Neural cell (in vitro differentiated cells): Measurements from ENCODE around the gene TRAK1. TPM values are rescaled to one million over a fixed set of nuclear protein-coding genes. Genes with fewer than 3 reads are reported as not detected.
A peak's percentile ranks its signal among the peaks of the same experiment; 100 is the strongest.

Experiments used
- H2AFZ ChIP-seq: fragments of 200-600, 300-800 bp; sonication (generic), shearing (Covaris generic); 2 replicates; pipeline ENCODE4 v1.6.0; 2014; ENCODE audit warnings: low read depth, mild to moderate bottlenecking, antibody characterized with exemption, low read length, moderate library complexity
- H3F3A ChIP-seq: fragments of 200-600 bp; shearing (Covaris generic); 2 replicates; pipeline ENCODE4 v1.6.1; 2016; ENCODE audit warnings: mild to moderate bottlenecking, moderate library complexity, mixed read lengths, antibody characterized with exemption, low read length; ENCODE audit not compliant: insufficient read depth, poor library complexity, severe bottlenecking
- H3K27ac ChIP-seq: fragments of 200-600, 300-800 bp; sonication (generic), shearing (Covaris generic); 2 replicates; pipeline ENCODE4 v1.5.1; 2014; ENCODE audit warnings: mild to moderate bottlenecking, low read length, moderate library complexity
- H3K27me3 ChIP-seq: fragments of 300-800, 200-600 bp; sonication (generic), shearing (Covaris generic); 2 replicates; pipeline ENCODE4 v1.6.0; 2014; ENCODE audit warnings: mild to moderate bottlenecking, low read depth, low read length, moderate library complexity; ENCODE audit not compliant: insufficient read depth
- H3K36me3 ChIP-seq: fragments of 300-800, 200-600 bp; sonication (generic), shearing (Covaris generic); 2 replicates; pipeline ENCODE4 v1.5.1; 2014; ENCODE audit warnings: mild to moderate bottlenecking, antibody characterized with exemption, low read length, moderate library complexity; ENCODE audit not compliant: insufficient read depth
- H3K4me2 ChIP-seq: fragments of 300-800, 200-600 bp; sonication (generic), shearing (Covaris generic); 2 replicates; pipeline ENCODE4 v1.6.0; 2014; ENCODE audit warnings: mild to moderate bottlenecking, low read length
- H3K4me3 ChIP-seq: fragments of 300-800, 200-600 bp; sonication (generic), shearing (Covaris generic); 2 replicates; pipeline ENCODE4 v1.5.1; 2014; ENCODE audit warnings: mild to moderate bottlenecking, low read length, moderate library complexity
- H3K79me2 ChIP-seq: fragments of 200-600 bp; shearing (Covaris generic); replicated peaks from 2 replicates; pipeline ENCODE4 v1.6.0; 2014; ENCODE audit warnings: mild to moderate bottlenecking, low read length, moderate library complexity; ENCODE audit not compliant: insufficient read depth
- H3K9ac ChIP-seq: fragments of 300-800, 200-600 bp; sonication (generic), shearing (Covaris generic); 2 replicates; pipeline ENCODE4 v1.6.1; 2016; ENCODE audit warnings: mild to moderate bottlenecking, low read length, mixed read lengths
- H3K9me2 ChIP-seq: fragments of 200-600 bp; shearing (Covaris generic); 2 replicates; pipeline ENCODE4 v1.6.1; 2016; ENCODE audit warnings: mild to moderate bottlenecking, low read length, mixed read lengths; ENCODE audit not compliant: insufficient read depth
- H3K9me3 ChIP-seq: fragments of 200-600, 300-800 bp; sonication (generic), shearing (Covaris generic); 2 replicates; pipeline ENCODE4 v1.6.1; 2016; ENCODE audit warnings: mild to moderate bottlenecking, mixed run types, low read length, moderate library complexity, mixed read lengths
- H4K20me1 ChIP-seq: fragments of 200-600 bp; shearing (Covaris generic); 2 replicates; pipeline ENCODE4 v1.6.1; 2016; ENCODE audit warnings: mild to moderate bottlenecking, mixed run types; ENCODE audit not compliant: insufficient read depth
- CTCF ChIP-seq: fragments of 450-650 bp; IDR thresholded peaks from 2 replicates; pipeline ENCODE4 v1.5.1; 2014; ENCODE audit warnings: antibody characterized with exemption, mild to moderate bottlenecking, moderate library complexity; ENCODE audit not compliant: poor library complexity, severe bottlenecking
- EP300 ChIP-seq: fragments of 450-650 bp; conservative IDR thresholded peaks from 2 replicates; pipeline ENCODE4 v1.6.1; 2014; ENCODE audit warnings: antibody characterized with exemption, mild to moderate bottlenecking, moderate library complexity; ENCODE audit not compliant: poor library complexity, severe bottlenecking
- EZH2 ChIP-seq: fragments of 200-600, 300-800 bp; shearing (Covaris generic), sonication (generic); IDR thresholded peaks from 2 replicates; pipeline ENCODE4 v1.6.1; 2014; ENCODE audit warnings: antibody characterized with exemption, low read length, borderline replicate concordance, mild to moderate bottlenecking; ENCODE audit not compliant: insufficient read depth, poor library complexity, severe bottlenecking
- MXI1 ChIP-seq: fragments of 450-650 bp; conservative IDR thresholded peaks from 2 replicates; pipeline ENCODE4 v1.6.1; 2014; ENCODE audit warnings: antibody characterized with exemption, mild to moderate bottlenecking; ENCODE audit not compliant: poor library complexity, severe bottlenecking
- POLR2AphosphoS5 ChIP-seq: IDR thresholded peaks from 2 replicates; pipeline ENCODE4 v1.6.1; 2012
- RAD21 ChIP-seq: fragments of 450-650 bp; conservative IDR thresholded peaks from 2 replicates; pipeline ENCODE4 v1.6.1; 2014; ENCODE audit warnings: antibody characterized with exemption, mild to moderate bottlenecking, moderate library complexity
- SMC3 ChIP-seq: fragments of 450-650 bp; conservative IDR thresholded peaks from 2 replicates; pipeline ENCODE4 v1.6.1; 2014; ENCODE audit warnings: antibody characterized with exemption, mild to moderate bottlenecking, moderate library complexity; ENCODE audit not compliant: poor library complexity
- TAF1 ChIP-seq: IDR thresholded peaks from 2 replicates; pipeline ENCODE4 v1.6.1; 2012; ENCODE audit warnings: low read depth
- polyA minus RNA-seq: library from RNA; depleted of rRNA, polyadenylated mRNA; stranded (reverse); fragments of >200 nt; gene quantifications from 2 replicates; pipeline ENCODE4 v1.2.3, GENCODE V29; 2014
- polyA plus RNA-seq: library from polyadenylated mRNA; depleted of rRNA; stranded (reverse); fragments of >200 nt; gene quantifications from 2 replicates; pipeline ENCODE4 v1.2.3, GENCODE V29; 2014
- TF ChIP-seq, protein P1 (sequence below): IDR thresholded peaks from 2 replicates; pipeline ENCODE4 v1.6.1; 2012; ENCODE audit warnings: borderline replicate concordance

Gene TRAK1, protein sequence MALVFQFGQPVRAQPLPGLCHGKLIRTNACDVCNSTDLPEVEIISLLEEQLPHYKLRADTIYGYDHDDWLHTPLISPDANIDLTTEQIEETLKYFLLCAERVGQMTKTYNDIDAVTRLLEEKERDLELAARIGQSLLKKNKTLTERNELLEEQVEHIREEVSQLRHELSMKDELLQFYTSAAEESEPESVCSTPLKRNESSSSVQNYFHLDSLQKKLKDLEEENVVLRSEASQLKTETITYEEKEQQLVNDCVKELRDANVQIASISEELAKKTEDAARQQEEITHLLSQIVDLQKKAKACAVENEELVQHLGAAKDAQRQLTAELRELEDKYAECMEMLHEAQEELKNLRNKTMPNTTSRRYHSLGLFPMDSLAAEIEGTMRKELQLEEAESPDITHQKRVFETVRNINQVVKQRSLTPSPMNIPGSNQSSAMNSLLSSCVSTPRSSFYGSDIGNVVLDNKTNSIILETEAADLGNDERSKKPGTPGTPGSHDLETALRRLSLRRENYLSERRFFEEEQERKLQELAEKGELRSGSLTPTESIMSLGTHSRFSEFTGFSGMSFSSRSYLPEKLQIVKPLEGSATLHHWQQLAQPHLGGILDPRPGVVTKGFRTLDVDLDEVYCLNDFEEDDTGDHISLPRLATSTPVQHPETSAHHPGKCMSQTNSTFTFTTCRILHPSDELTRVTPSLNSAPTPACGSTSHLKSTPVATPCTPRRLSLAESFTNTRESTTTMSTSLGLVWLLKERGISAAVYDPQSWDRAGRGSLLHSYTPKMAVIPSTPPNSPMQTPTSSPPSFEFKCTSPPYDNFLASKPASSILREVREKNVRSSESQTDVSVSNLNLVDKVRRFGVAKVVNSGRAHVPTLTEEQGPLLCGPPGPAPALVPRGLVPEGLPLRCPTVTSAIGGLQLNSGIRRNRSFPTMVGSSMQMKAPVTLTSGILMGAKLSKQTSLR
- polyA plus RNA-seq: 34.7 and 39.3 TPM in 2 replicates
- polyA minus RNA-seq: 81.6 and 84.6 TPM in 2 replicates

GRCh38 chr3:42090973-42091731 is at the start of gene TRAK1:
TSS of gene TRAK1 (plus strand) at chr3:42091357. CDS start at chr3:42091470, 113 bp downstream.
- H3K4me2 ChIP-seq: no peak within 1 kb of the TSS
- TF ChIP-seq SMC3: no peak

DNA sequence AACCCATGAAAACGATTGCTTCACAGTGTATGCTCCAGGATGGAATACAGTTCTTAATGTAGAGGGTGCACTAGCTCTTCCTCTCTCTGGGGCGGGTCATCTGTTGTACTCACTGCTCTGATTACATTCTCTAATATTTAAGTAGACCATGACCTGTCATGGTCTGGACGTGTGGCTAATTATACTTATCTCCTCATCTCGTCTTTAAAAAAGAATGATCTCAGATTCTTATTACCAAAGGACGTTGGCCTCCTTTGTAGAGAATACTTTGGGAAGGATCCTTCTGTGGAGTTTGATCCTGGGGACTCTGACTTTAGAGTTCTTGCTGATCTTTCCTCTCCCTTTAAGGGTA is 48.4 kb upstream of the TRAK1 start:
- Histone ChIP-seq H3K4me2 (no peak overlapping the region), H3K79me2 (peaks cover 54% of the 10 kb centered on the region)

More at GRCh38 chr3:42090973-42091731, at the start of gene TRAK1:
- H3K27me3 ChIP-seq: no peaks in the 10 kb centered on the region
- H4K20me1 ChIP-seq: no peaks in the 10 kb centered on the region
- no peaks in the 10 kb centered on the region for H3K9me3 ChIP-seq
- no peaks in the 10 kb centered on the region for H3K36me3 ChIP-seq
- no peak within 1 kb of the TSS for H3K9ac ChIP-seq
- H3K27ac ChIP-seq: no peak within 1 kb of the TSS
- H2AFZ ChIP-seq: no peak within 1 kb of the TSS
- H3K9me2 ChIP-seq: no peaks in the 10 kb centered on the region
- H3F3A ChIP-seq: no peaks in the 10 kb centered on the region
- no peak within 1 kb of the TSS for H3K4me3 ChIP-seq
- no peaks in the 10 kb centered on the region for H3K79me2 ChIP-seq

More for the DNA sequence above, 48.4 kb upstream of the TRAK1 start:
- no peaks in the 10 kb centered on the region for H3F3A ChIP-seq
- H3K9me2 ChIP-seq: no peaks in the 10 kb centered on the region
- no peaks in the 10 kb centered on the region for H3K36me3 ChIP-seq
- peak overlapping the region; percentile 88 for H2AFZ ChIP-seq
- H4K20me1 ChIP-seq: no peaks in the 10 kb centered on the region
- TF ChIP-seq CTCF (no peak), EP300 (no peak), MXI1 (no peak), SMC3 (no peak), RAD21 (no peak), POLR2AphosphoS5 (no peak), TAF1 (no peak), EZH2 (no peak)
- TF ChIP-seq, protein P1, sequence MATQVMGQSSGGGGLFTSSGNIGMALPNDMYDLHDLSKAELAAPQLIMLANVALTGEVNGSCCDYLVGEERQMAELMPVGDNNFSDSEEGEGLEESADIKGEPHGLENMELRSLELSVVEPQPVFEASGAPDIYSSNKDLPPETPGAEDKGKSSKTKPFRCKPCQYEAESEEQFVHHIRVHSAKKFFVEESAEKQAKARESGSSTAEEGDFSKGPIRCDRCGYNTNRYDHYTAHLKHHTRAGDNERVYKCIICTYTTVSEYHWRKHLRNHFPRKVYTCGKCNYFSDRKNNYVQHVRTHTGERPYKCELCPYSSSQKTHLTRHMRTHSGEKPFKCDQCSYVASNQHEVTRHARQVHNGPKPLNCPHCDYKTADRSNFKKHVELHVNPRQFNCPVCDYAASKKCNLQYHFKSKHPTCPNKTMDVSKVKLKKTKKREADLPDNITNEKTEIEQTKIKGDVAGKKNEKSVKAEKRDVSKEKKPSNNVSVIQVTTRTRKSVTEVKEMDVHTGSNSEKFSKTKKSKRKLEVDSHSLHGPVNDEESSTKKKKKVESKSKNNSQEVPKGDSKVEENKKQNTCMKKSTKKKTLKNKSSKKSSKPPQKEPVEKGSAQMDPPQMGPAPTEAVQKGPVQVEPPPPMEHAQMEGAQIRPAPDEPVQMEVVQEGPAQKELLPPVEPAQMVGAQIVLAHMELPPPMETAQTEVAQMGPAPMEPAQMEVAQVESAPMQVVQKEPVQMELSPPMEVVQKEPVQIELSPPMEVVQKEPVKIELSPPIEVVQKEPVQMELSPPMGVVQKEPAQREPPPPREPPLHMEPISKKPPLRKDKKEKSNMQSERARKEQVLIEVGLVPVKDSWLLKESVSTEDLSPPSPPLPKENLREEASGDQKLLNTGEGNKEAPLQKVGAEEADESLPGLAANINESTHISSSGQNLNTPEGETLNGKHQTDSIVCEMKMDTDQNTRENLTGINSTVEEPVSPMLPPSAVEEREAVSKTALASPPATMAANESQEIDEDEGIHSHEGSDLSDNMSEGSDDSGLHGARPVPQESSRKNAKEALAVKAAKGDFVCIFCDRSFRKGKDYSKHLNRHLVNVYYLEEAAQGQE: no peak
- peak overlapping the region; percentile 60 for H3K9ac ChIP-seq
- H3K9me3 ChIP-seq: no peaks in the 10 kb centered on the region
- H3K27ac ChIP-seq: peak overlapping the region; percentile 66
- H3K4me3 ChIP-seq: peak overlapping the region; percentile 44
- H3K27me3 ChIP-seq: no peaks in the 10 kb centered on the region
